H1 (cell line): Measurements from ENCODE around the gene TMEM108. TPM values are rescaled to one million over a fixed set of nuclear protein-coding genes. Genes with fewer than 3 reads are reported as not detected.

Experiments
- CTCF ChIA-PET: fragments of 300-600 bp; sonication (Branson Sonifier 250); formaldehyde crosslinking; loops from one replicate; lab custom pipeline; 2021; ENCODE audit not compliant: partially characterized antibody; lab: Charles Lee
- POLR2A ChIA-PET: fragments of 300-600 bp; sonication (Branson Sonifier 250); formaldehyde crosslinking; loops from one replicate; lab custom pipeline; 2021; ENCODE audit warnings: inconsistent platforms; ENCODE audit not compliant: partially characterized antibody; lab: Charles Lee
- DNase-seq, 2 experiments: peaks; one replicate each; pipeline versions ENCODE4 v3.0.0 to v3.0.0-alpha.2; 2010 to 2022; ENCODE audit warnings: low spot score in 2 of 2, low read depth in 1 of 2, mixed read lengths in 1 of 2
- FAIRE-seq: peaks from 2 replicates; lab custom pipeline; 2011; peaks lifted over from hg19 to GRCh38; lab: Jason Lieb, UNC
- H2AFZ ChIP-seq: 2 replicates; pipeline ENCODE4 v1.8.1; 2012; ENCODE audit warnings: low read length, inconsistent platforms
- H2AK5ac ChIP-seq: 2 replicates; pipeline ENCODE4 v1.6.1; 2013; ENCODE audit warnings: low read depth, low read length
- H2BK120ac ChIP-seq: replicated peaks from 2 replicates; pipeline ENCODE3; 2013; ENCODE audit warnings: low read depth, low read length, inconsistent platforms
- H2BK12ac ChIP-seq: 2 replicates; pipeline ENCODE4 v1.6.1; 2013; ENCODE audit warnings: low read depth, low read length
- H2BK15ac ChIP-seq: 2 replicates; pipeline ENCODE4 v1.6.1; 2013; ENCODE audit warnings: low read length
- H2BK20ac ChIP-seq: 2 replicates; pipeline ENCODE4 v1.6.1; 2013; ENCODE audit warnings: low read length
- H2BK5ac ChIP-seq: 2 replicates; pipeline ENCODE4 v1.6.1; 2013; ENCODE audit warnings: low read depth, low read length
- H3K14ac ChIP-seq: 2 replicates; pipeline ENCODE4 v1.6.1; 2013; ENCODE audit warnings: inconsistent platforms; ENCODE audit not compliant: insufficient read length
- H3K18ac ChIP-seq: 2 replicates; pipeline ENCODE4 v1.6.1; 2013; ENCODE audit warnings: low read length; ENCODE audit errors: extremely low read depth
- H3K23ac ChIP-seq: 2 replicates; pipeline ENCODE4 v1.6.1; 2013; ENCODE audit warnings: inconsistent platforms; ENCODE audit not compliant: insufficient read length
- H3K23me2 ChIP-seq: 2 replicates; pipeline ENCODE4 v1.6.1; 2013; ENCODE audit warnings: low read depth, low read length
- H3K27ac ChIP-seq: 2 replicates; pipeline ENCODE4 v1.6.1; 2011; ENCODE audit warnings: low read depth, low read length, inconsistent platforms
- H3K27me3 ChIP-seq, 4 experiments: replicated peaks in 1 of 4; 1 replicate in 1 of 4; 2 replicates in 3 of 4; pipeline versions ENCODE4 v1.6.1 to v1.8.1; 2011 to 2013; ENCODE audit warnings: low read length in 3 of 4, mild to moderate bottlenecking in 3 of 4, inconsistent platforms in 2 of 4, mixed read lengths in 2 of 4, moderate library complexity in 1 of 4; ENCODE audit not compliant: control insufficient read depth in 3 of 4, insufficient read depth in 3 of 4; ENCODE audit errors: extremely low read depth in 1 of 4
- H3K36me3 ChIP-seq, 4 experiments: 2 replicates each; pipeline versions ENCODE4 v1.6.1 to v1.8.1; 2011 to 2013; ENCODE audit warnings: mild to moderate bottlenecking in 4 of 4, low read length in 3 of 4, moderate library complexity in 2 of 4, control low read depth in 1 of 4, inconsistent platforms in 1 of 4; ENCODE audit not compliant: insufficient read depth in 4 of 4, control insufficient read depth in 2 of 4
- H3K4ac ChIP-seq: replicated peaks from 2 replicates; pipeline ENCODE3; 2013; ENCODE audit warnings: low read length, low read depth, mixed read lengths, inconsistent platforms; ENCODE audit not compliant: insufficient read length
- H3K4me1 ChIP-seq, 4 experiments: replicated peaks in 1 of 4; 1 replicate in 1 of 4; 2 replicates in 3 of 4; pipeline versions ENCODE4 v1.6.1 to v1.8.1; 2011 to 2013; ENCODE audit warnings: low read length in 3 of 4, inconsistent platforms in 2 of 4, mixed read lengths in 1 of 4; ENCODE audit not compliant: insufficient read depth in 4 of 4, control insufficient read depth in 3 of 4
- H3K4me2 ChIP-seq, 2 experiments: 2 replicates each; pipeline versions ENCODE4 v1.6.1 to v1.8.1; 2011 to 2013; ENCODE audit warnings: low read depth in 2 of 2, low read length in 2 of 2, control low read depth in 1 of 2, inconsistent platforms in 1 of 2, mild to moderate bottlenecking in 1 of 2; ENCODE audit not compliant: insufficient read depth in 1 of 2
- H3K4me3 ChIP-seq, 4 experiments: fragments of 200-600, 300-600 bp in 1 of 4; sonication (generic), shearing (Covaris generic), sonication (Bioruptor Twin) in 1 of 4; 2 replicates each; pipeline versions ENCODE4 v1.5.1 to v1.8.1; 2011 to 2016; ENCODE audit warnings: low read length in 4 of 4, low read depth in 3 of 4, control low read depth in 2 of 4, inconsistent platforms in 2 of 4, mild to moderate bottlenecking in 2 of 4, mixed read lengths in 1 of 4, moderate library complexity in 1 of 4; ENCODE audit not compliant: insufficient read depth in 2 of 4; ENCODE audit errors: extremely low read depth in 1 of 4
- H3K56ac ChIP-seq: replicated peaks from 2 replicates; pipeline ENCODE3; 2013; ENCODE audit warnings: low read depth, mild to moderate bottlenecking, mixed read lengths, low read length, inconsistent platforms; ENCODE audit not compliant: insufficient read length
- H3K79me1 ChIP-seq: 2 replicates; pipeline ENCODE4 v1.6.1; 2013; ENCODE audit warnings: low read depth, low read length, control low read depth
- H3K79me2 ChIP-seq, 2 experiments: 2 replicates each; pipeline versions ENCODE4 v1.6.1 to v1.8.1; 2012 to 2013; ENCODE audit warnings: low read length in 2 of 2, mild to moderate bottlenecking in 2 of 2, inconsistent platforms in 1 of 2; ENCODE audit not compliant: insufficient read depth in 2 of 2, control insufficient read depth in 1 of 2
- H3K9ac ChIP-seq, 4 experiments: replicated peaks in 1 of 4; 1 replicate in 1 of 4; 2 replicates in 3 of 4; pipeline versions ENCODE4 v1.6.1 to v1.8.1; 2011 to 2013; ENCODE audit warnings: low read depth in 3 of 4, low read length in 3 of 4, control low read depth in 2 of 4, mild to moderate bottlenecking in 2 of 4, moderate library complexity in 2 of 4, inconsistent platforms in 1 of 4; ENCODE audit errors: extremely low read depth in 1 of 4
- H3K9me3 ChIP-seq, 2 experiments: 2 replicates each; pipeline versions ENCODE4 v1.6.1 to v1.8.1; 2012 to 2013; ENCODE audit warnings: mild to moderate bottlenecking in 2 of 2, moderate library complexity in 2 of 2, control low read depth in 1 of 2, inconsistent platforms in 1 of 2, low read depth in 1 of 2, low read length in 1 of 2, mixed read lengths in 1 of 2; ENCODE audit not compliant: insufficient read depth in 2 of 2
- H4K20me1 ChIP-seq, 2 experiments: replicated peaks in 1 of 2; 2 replicates each; pipeline versions ENCODE3 to v1.8.1; 2011 to 2013; ENCODE audit warnings: inconsistent platforms in 2 of 2, low read length in 2 of 2, mild to moderate bottlenecking in 1 of 2; ENCODE audit not compliant: insufficient read depth in 2 of 2, control insufficient read depth in 1 of 2
- H4K5ac ChIP-seq: 2 replicates; pipeline ENCODE4 v1.6.1; 2013; ENCODE audit warnings: low read length, low read depth, mixed read lengths, inconsistent platforms; ENCODE audit not compliant: insufficient read length
- H4K8ac ChIP-seq: 2 replicates; pipeline ENCODE4 v1.8.0; 2013; ENCODE audit warnings: mild to moderate bottlenecking, moderate library complexity, low read length, inconsistent platforms; ENCODE audit not compliant: insufficient read depth; ENCODE audit errors: extremely low read depth
- H4K91ac ChIP-seq: replicated peaks from 2 replicates; pipeline ENCODE3; 2013; ENCODE audit warnings: low read length, mixed read lengths, inconsistent platforms; ENCODE audit not compliant: insufficient read length
- BCL11A ChIP-seq, 2 experiments: IDR thresholded peaks; one replicate each; pipeline ENCODE4 v1.6.1; 2011; ENCODE audit warnings: low read depth in 2 of 2, low read length in 2 of 2, mild to moderate bottlenecking in 2 of 2
- BRCA1 ChIP-seq: IDR thresholded peaks from 2 replicates; pipeline ENCODE4 v1.6.1; 2012; ENCODE audit warnings: low read depth, low read length, improper control_type of control experiment
- E2F6 ChIP-seq: IDR thresholded peaks from 2 replicates; pipeline ENCODE4 v1.6.1; 2012; ENCODE audit warnings: inconsistent platforms
- GTF2F1 ChIP-seq: IDR thresholded peaks from 2 replicates; pipeline ENCODE4 v1.6.1; 2012; ENCODE audit warnings: low read depth, low read length, improper control_type of control experiment, borderline replicate concordance
- JUN ChIP-seq: IDR thresholded peaks from 2 replicates; pipeline ENCODE4 v1.6.1; 2011; ENCODE audit warnings: low read depth, mild to moderate bottlenecking, improper control_type of control experiment, low read length
- KDM1A ChIP-seq: fragments of 200-600, 300-600 bp; sonication (generic); IDR thresholded peaks from 2 replicates; pipeline ENCODE4 v1.7.1; 2016; ENCODE audit warnings: mild to moderate bottlenecking, low read length, borderline replicate concordance
- MAX ChIP-seq: IDR thresholded peaks from 2 replicates; pipeline ENCODE4 v1.6.1; 2012; ENCODE audit warnings: inconsistent platforms
- NRF1 ChIP-seq: IDR thresholded peaks from 2 replicates; pipeline ENCODE4 v1.6.1; 2011; ENCODE audit warnings: mild to moderate bottlenecking, low read depth, low read length, improper control_type of control experiment
- POLR2AphosphoS5 ChIP-seq: IDR thresholded peaks from 2 replicates; pipeline ENCODE4 v1.6.1; 2011; ENCODE audit warnings: low read depth, low read length
- SIRT6 ChIP-seq: IDR thresholded peaks from one replicate; pipeline ENCODE4 v1.7.1; 2012; ENCODE audit warnings: low read length, inconsistent platforms
- SP2 ChIP-seq: IDR thresholded peaks from 2 replicates; pipeline ENCODE4 v1.6.1; 2012; ENCODE audit warnings: mild to moderate bottlenecking, low read length, inconsistent platforms
- SP4 ChIP-seq: IDR thresholded peaks from 2 replicates; pipeline ENCODE4 v1.6.1; 2012; ENCODE audit warnings: low read length, inconsistent platforms
- TAF1 ChIP-seq: IDR thresholded peaks from 2 replicates; pipeline ENCODE4 v1.6.1; 2011; ENCODE audit warnings: mild to moderate bottlenecking, low read depth, low read length
- TEAD4 ChIP-seq: IDR thresholded peaks from 2 replicates; pipeline ENCODE4 v1.6.1; 2012; ENCODE audit warnings: low read depth, low read length, inconsistent platforms, mixed read lengths
- USF2 ChIP-seq: IDR thresholded peaks from 2 replicates; pipeline ENCODE4 v1.6.1; 2011; ENCODE audit warnings: low read length, improper control_type of control experiment
- WGBS, 2 experiments: shearing (Covaris generic) in 1 of 2; methylation state at CpG; one replicate each; pipeline versions ENCODE4 v1.1.6 to v1.1.7; 2013 to 2015; ENCODE audit warnings: low lambda C conversion rate in 2 of 2, mixed read lengths in 2 of 2, inconsistent platforms in 1 of 2, low coverage in 1 of 2, missing lambda C conversion rate in 1 of 2; ENCODE audit not compliant: insufficient replicate concordance in 2 of 2, insufficient coverage in 1 of 2, insufficient read length in 1 of 2; ENCODE audit errors: extremely low coverage in 1 of 2, missing lambda C conversion rate in 1 of 2; 5-methylcytosine and 5-hydroxymethylcytosine counted together
- polyA plus RNA-seq, 7 experiments: library from polyadenylated mRNA; depleted of rRNA in 3 of 7; stranded (reverse) in 5 of 7; unstranded in 2 of 7; fragments of >200 nt in 5 of 7; fragments of 200-250 nt in 2 of 7; gene quantifications; 1 replicate in 5 of 7; 2 replicates in 1 of 7; 4 replicates in 1 of 7; pipeline versions ENCODE4 v1.2.1 to v1.2.3, GENCODE V29; 2011 to 2013; ENCODE audit warnings: missing spikeins in 2 of 7, mixed read lengths in 2 of 7
- total RNA-seq: library from RNA; stranded (reverse); fragmentation: NEBNext Ultra II Directional; extraction: Animal tissue kit (Norgen Biotek cat#: 25700); gene quantifications from 2 replicates; pipeline ENCODE4 v1.2.1, GENCODE V29; 2021

Gene TMEM108
- total and polyA plus RNA-seq, 2 of the 8 experiments (the other 6 are each of a cell fraction or from before 2014, with no cell fraction given), result 14.3 to 16.2 TPM

GRCh38 chr3:133277813-133278212 lies 239.6 kb downstream of the TMEM108 start:
- H2BK15ac ChIP-seq, result no peak overlapping the region
- no peaks in the 10 kb centered on the region for H3K23me2 ChIP-seq
- H2BK12ac ChIP-seq, result no peak overlapping the region
- no peaks in the 10 kb centered on the region for H3K9me3 ChIP-seq
- CTCF ChIA-PET, result no interaction called here
- H3K79me1 ChIP-seq, result no peaks in the 10 kb centered on the region; the same call in 1 of the 2 replicates
- no peak overlapping the region for H3K4ac ChIP-seq
- H4K91ac ChIP-seq, result no peak overlapping the region
- WGBS, 2 experiments, result 89% methylated on average over 2 of the region's 2 CpGs; no CpG with 5 or more reads in 1 of the 2 experiments
- H3K36me3 ChIP-seq, result no peaks in the 10 kb centered on the region
- no peak overlapping the region for H3K4me3 ChIP-seq
- no peaks in the 10 kb centered on the region for H3K4me1 ChIP-seq
- FAIRE-seq, result no peak
- H2BK5ac ChIP-seq, result no peak overlapping the region
- H3K56ac ChIP-seq, result no peak overlapping the region
- no peak overlapping the region for H2AFZ ChIP-seq
- H4K5ac ChIP-seq, result no peak overlapping the region
- no peak overlapping the region for H3K27ac ChIP-seq
- H3K18ac ChIP-seq, result no peak overlapping the region
- no peak overlapping the region for H3K23ac ChIP-seq
- H3K14ac ChIP-seq, result no peak overlapping the region
- H3K4me2 ChIP-seq, result no peak overlapping the region
- H2AK5ac ChIP-seq, result no peak overlapping the region
- H3K27me3 ChIP-seq, result no peaks in the 10 kb centered on the region
- H2BK20ac ChIP-seq, result no peak overlapping the region
- H4K8ac ChIP-seq, result no peak overlapping the region
- no peaks in the 10 kb centered on the region for H3K79me2 ChIP-seq
- H3K9ac ChIP-seq, result no peak overlapping the region
- no peak for DNase-seq
- POLR2A ChIA-PET, result no interaction called here
- no peaks in the 10 kb centered on the region for H4K20me1 ChIP-seq
- H2BK120ac ChIP-seq, result no peak overlapping the region
- no peak for TF ChIP-seq BRCA1
- TF ChIP-seq MAX, result no peak
- TF ChIP-seq KDM1A, result no peak
- TF ChIP-seq USF2, result no peak
- no peak for TF ChIP-seq SP2
- TF ChIP-seq SP4, result no peak
- no peak for TF ChIP-seq JUN
- TF ChIP-seq POLR2AphosphoS5, result no peak
- TF ChIP-seq SIRT6, result no peak
- no peak for TF ChIP-seq NRF1
- TF ChIP-seq BCL11A (IDR thresholded peaks at IDR 0.05; ENCODE audit: low read depth in 2 of 2, low read length in 2 of 2), result no peak
- TF ChIP-seq E2F6, result no peak
- TF ChIP-seq TAF1, result no peak
- no peak for TF ChIP-seq TEAD4
- no peak for TF ChIP-seq GTF2F1
